MM.1S (cell line): ENCODE data around the gene UGT1A5.
"Not testable (repeated sequence)": the region's sequence is repeated elsewhere in the genome, so short reads cannot be mapped to it uniquely, and the experiment has no call there.

ENCODE experiments used
- DNase-seq: peaks from one replicate; pipeline ENCODE4 v3.0.0-alpha.2; 2015
- H2AFZ ChIP-seq: fragments of 300-600 bp; sonication (generic); 2 replicates; pipeline ENCODE4 v1.6.0; 2016; ENCODE audit warnings: antibody characterized with exemption, low read length
- H3F3A ChIP-seq: fragments of 300-600 bp; sonication (generic); 2 replicates; pipeline ENCODE4 v1.6.1; 2016; ENCODE audit warnings: mild to moderate bottlenecking, antibody characterized with exemption, low read length, moderate library complexity, mixed read lengths; ENCODE audit not compliant: insufficient read depth
- H3K27ac ChIP-seq: fragments of 300-600 bp; sonication (generic); 2 replicates; pipeline ENCODE4 v1.5.1; 2016; ENCODE audit warnings: mild to moderate bottlenecking, low read length
- H3K27me3 ChIP-seq: fragments of 300-600 bp; sonication (generic); replicated peaks from 2 replicates; pipeline ENCODE4 v1.6.0; 2016; ENCODE audit warnings: low read length; ENCODE audit not compliant: insufficient read depth
- H3K36me3 ChIP-seq: fragments of 300-600 bp; sonication (generic); replicated peaks from 2 replicates; pipeline ENCODE4 v1.6.1; 2016; ENCODE audit warnings: mild to moderate bottlenecking, low read length, mixed read lengths; ENCODE audit not compliant: insufficient read depth
- H3K4me1 ChIP-seq: fragments of 300-600 bp; sonication (generic); 2 replicates; pipeline ENCODE4 v1.6.1; 2016; ENCODE audit warnings: low read length, mixed read lengths
- H3K4me2 ChIP-seq: fragments of 300-600 bp; sonication (generic); 2 replicates; pipeline ENCODE4 v1.6.0; 2016; ENCODE audit warnings: low read depth, low read length
- H3K4me3 ChIP-seq: fragments of 300-600 bp; sonication (generic); 2 replicates; pipeline ENCODE4 v1.5.1; 2016; ENCODE audit warnings: low read length, mixed read lengths
- H3K79me2 ChIP-seq: fragments of 300-600 bp; sonication (generic); 2 replicates; pipeline ENCODE4 v1.6.1; 2016; ENCODE audit warnings: mixed run types, low read length, mixed read lengths
- H3K9ac ChIP-seq: fragments of 300-600 bp; sonication (generic); 2 replicates; pipeline ENCODE4 v1.6.1; 2016; ENCODE audit warnings: low read length, mixed read lengths
- H3K9me2 ChIP-seq: fragments of 300-600 bp; sonication (generic); replicated peaks from 2 replicates; pipeline ENCODE4 v1.6.1; 2016; ENCODE audit warnings: mild to moderate bottlenecking, low read length, mixed read lengths; ENCODE audit not compliant: insufficient read depth
- H3K9me3 ChIP-seq: fragments of 300-600 bp; sonication (generic); replicated peaks from 2 replicates; pipeline ENCODE4 v1.6.1; 2016; ENCODE audit warnings: mild to moderate bottlenecking, low read length, mixed read lengths; ENCODE audit not compliant: insufficient read depth
- H4K20me1 ChIP-seq: fragments of 300-600 bp; sonication (generic); 2 replicates; pipeline ENCODE4 v1.6.1; 2016; ENCODE audit warnings: mild to moderate bottlenecking, low read length, moderate library complexity, mixed read lengths; ENCODE audit not compliant: insufficient read depth
- EZH2 ChIP-seq: fragments of 300-600 bp; sonication (generic); optimal IDR thresholded peaks from 2 replicates; pipeline ENCODE3; 2017; ENCODE audit warnings: low read depth, mild to moderate bottlenecking, antibody characterized with exemption, low read length, mixed read lengths
- EZH2phosphoT487 ChIP-seq: fragments of 300-600 bp; sonication (generic); IDR thresholded peaks from 2 replicates; pipeline ENCODE4 v1.6.1; 2018; ENCODE audit warnings: antibody characterized with exemption, low read length
- TF ChIP-seq, protein P1 (sequence below): fragments of 300-600 bp; sonication (generic); IDR thresholded peaks from 2 replicates; pipeline ENCODE4 v1.5.1; 2016; ENCODE audit warnings: antibody characterized with exemption, low read length, mixed read lengths

The UGT1A5 gene

DNA sequence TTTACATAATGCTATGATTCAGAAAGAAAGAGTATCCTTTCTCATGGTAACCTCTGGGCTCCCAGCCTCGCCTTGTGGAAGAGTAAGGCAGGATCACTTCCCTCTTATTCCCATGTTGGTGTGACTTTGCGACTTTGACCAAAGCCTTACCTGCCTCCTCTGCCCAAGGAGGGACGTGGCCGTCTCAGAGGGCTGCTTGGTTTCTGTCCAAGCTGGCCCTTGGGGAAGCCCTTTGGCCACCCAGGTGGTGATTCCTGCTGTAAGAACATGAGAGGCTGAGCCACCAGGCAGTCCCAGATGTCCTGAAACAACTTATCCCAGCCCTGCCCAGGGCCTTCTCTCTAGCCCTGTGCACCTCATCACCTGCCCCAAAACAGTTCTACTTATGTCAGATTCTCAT lies 14.0 kb upstream of the UGT1A5 start:
- Histone ChIP-seq H3K79me2 (no peaks in the 10 kb centered on the region), H4K20me1 (no peaks in the 10 kb centered on the region), H3K27me3 (no peaks in the 10 kb centered on the region), H3F3A (no peaks in the 10 kb centered on the region), H3K36me3 (no peaks in the 10 kb centered on the region), H3K4me1 (no peaks in the 10 kb centered on the region), H3K9me2 (no peaks in the 10 kb centered on the region), H3K4me3 (no peak overlapping the region), H3K27ac (no peak overlapping the region), H3K9me3 (no peaks in the 10 kb centered on the region), H2AFZ (no peak overlapping the region), H3K9ac (no peak overlapping the region), H3K4me2 (no peak overlapping the region)
- DNase-seq, result no peak
- TF ChIP-seq, protein P1, sequence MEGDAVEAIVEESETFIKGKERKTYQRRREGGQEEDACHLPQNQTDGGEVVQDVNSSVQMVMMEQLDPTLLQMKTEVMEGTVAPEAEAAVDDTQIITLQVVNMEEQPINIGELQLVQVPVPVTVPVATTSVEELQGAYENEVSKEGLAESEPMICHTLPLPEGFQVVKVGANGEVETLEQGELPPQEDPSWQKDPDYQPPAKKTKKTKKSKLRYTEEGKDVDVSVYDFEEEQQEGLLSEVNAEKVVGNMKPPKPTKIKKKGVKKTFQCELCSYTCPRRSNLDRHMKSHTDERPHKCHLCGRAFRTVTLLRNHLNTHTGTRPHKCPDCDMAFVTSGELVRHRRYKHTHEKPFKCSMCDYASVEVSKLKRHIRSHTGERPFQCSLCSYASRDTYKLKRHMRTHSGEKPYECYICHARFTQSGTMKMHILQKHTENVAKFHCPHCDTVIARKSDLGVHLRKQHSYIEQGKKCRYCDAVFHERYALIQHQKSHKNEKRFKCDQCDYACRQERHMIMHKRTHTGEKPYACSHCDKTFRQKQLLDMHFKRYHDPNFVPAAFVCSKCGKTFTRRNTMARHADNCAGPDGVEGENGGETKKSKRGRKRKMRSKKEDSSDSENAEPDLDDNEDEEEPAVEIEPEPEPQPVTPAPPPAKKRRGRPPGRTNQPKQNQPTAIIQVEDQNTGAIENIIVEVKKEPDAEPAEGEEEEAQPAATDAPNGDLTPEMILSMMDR, result no peak
- TF ChIP-seq EZH2phosphoT487, result no peak
- no peak for TF ChIP-seq EZH2

- no peak overlapping the region for H2AFZ ChIP-seq
- H3K27me3 ChIP-seq, result no peaks in the 10 kb centered on the region
- H3K9me3 ChIP-seq, result no peaks in the 10 kb centered on the region
- H3K27ac ChIP-seq, result no peak overlapping the region
- no peak overlapping the region for H3K9ac ChIP-seq
- H3K4me3 ChIP-seq, result no peak overlapping the region
- no peaks in the 10 kb centered on the region for H3K79me2 ChIP-seq
- H3K4me2 ChIP-seq, result no peak overlapping the region
- H3K36me3 ChIP-seq, result no peaks in the 10 kb centered on the region
- H3F3A ChIP-seq, result no peaks in the 10 kb centered on the region
- H4K20me1 ChIP-seq, result no peaks in the 10 kb centered on the region
- H3K9me2 ChIP-seq, result no peaks in the 10 kb centered on the region
- no peaks in the 10 kb centered on the region for H3K4me1 ChIP-seq
- DNase-seq, result no peak
- TF ChIP-seq, protein P1, result no peak
- TF ChIP-seq EZH2phosphoT487, result no peak
- TF ChIP-seq EZH2, result no peak
Observed at GRCh38 chr2:233699424-233700027, 13.2 kb upstream of the UGT1A5 start.

GRCh38 chr2:233700028-233700635 lies 12.6 kb upstream of the UGT1A5 start:
- no peaks in the 10 kb centered on the region for H3K36me3 ChIP-seq
- no peak for DNase-seq
- no peaks in the 10 kb centered on the region for H3F3A ChIP-seq
- TF ChIP-seq EZH2phosphoT487 (no peak), EZH2 (no peak)
- TF ChIP-seq, protein P1, result no peak
- no peak overlapping the region for H3K4me2 ChIP-seq
- H4K20me1 ChIP-seq, result no peaks in the 10 kb centered on the region
- H3K4me3 ChIP-seq, result no peak overlapping the region
- no peaks in the 10 kb centered on the region for H3K9me3 ChIP-seq
- no peak overlapping the region for H3K27ac ChIP-seq
- H3K9ac ChIP-seq, result no peak overlapping the region
- no peaks in the 10 kb centered on the region for H3K79me2 ChIP-seq
- no peaks in the 10 kb centered on the region for H3K27me3 ChIP-seq
- H2AFZ ChIP-seq, result no peak overlapping the region
- no peaks in the 10 kb centered on the region for H3K4me1 ChIP-seq
- H3K9me2 ChIP-seq, result no peaks in the 10 kb centered on the region

DNA sequence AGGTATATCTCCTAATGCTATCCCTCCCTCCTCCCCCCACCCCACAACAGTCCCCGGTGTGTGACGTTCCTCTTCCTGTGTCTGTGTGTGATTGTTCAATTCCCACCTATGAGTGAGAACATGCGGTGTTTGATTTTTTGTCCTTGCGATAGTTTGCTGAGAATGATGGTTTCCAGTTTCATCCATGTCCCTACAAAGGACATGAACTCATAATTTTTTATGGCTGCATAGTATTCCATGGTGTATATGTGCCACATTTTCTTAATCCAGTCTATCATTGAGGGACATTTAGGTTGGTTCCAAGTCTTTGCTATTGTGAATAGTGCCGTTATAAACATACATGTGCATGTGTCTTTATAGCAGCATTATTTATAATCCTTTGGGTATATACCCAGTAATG lies 11.9 kb upstream of the UGT1A5 start:
- H4K20me1 ChIP-seq, H3K79me2 ChIP-seq, H3F3A ChIP-seq, H3K9me2 ChIP-seq, H3K9me3 ChIP-seq, H3K4me1 ChIP-seq, H3K36me3 ChIP-seq, H3K4me2 ChIP-seq, H3K27me3 ChIP-seq, H3K9ac ChIP-seq, H3K4me3 ChIP-seq, H3K27ac ChIP-seq, DNase-seq, H2AFZ ChIP-seq: not testable (repeated sequence)
